ENCODE data around the gene SLC1A7. TPM values are rescaled to one million over a fixed set of nuclear protein-coding genes. Genes with fewer than 3 reads are reported as not detected.

The SLC1A7 gene
- total and polyA plus RNA-seq, 2 experiments from 2014 or later = not detected

DNA sequence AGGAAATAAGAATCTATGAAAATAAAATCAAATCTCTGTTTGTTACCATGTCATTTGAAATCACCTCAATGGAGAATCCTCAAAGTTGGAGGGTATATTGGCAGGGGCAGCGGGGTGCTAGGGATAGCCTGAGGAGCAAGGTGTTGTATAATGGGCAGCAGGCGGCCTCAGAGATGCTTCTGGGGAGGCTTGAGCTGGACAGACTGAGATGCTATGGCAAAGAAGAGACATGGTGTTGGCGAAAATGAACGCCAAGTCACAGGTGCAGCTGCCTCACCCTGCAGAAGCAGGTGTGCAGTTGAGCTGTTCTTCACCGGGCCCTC lies 3.1 kb upstream of the SLC1A7 start (continued):
- TF ChIP-seq REST (IDR thresholded peaks at IDR 0.05; ENCODE audit: unreplicated experiment) (no peak), ZNF462 (CRISPR knock-in tag; IDR thresholded peaks at IDR 0.05) (no peak), EZH2phosphoT487 (IDR thresholded peaks at IDR 0.05; ENCODE audit: unreplicated experiment) (no peak), ZNF331 (CRISPR knock-in tag; IDR thresholded peaks at IDR 0.05; ENCODE audit: low read depth) (no peak), POLR2AphosphoS5 (IDR thresholded peaks at IDR 0.05; ENCODE audit: low read depth) (no peak)

- no peak overlapping the region for H3K4me3 Mint-ChIP-seq
- no peaks in the 10 kb centered on the region for H3K9me3 Mint-ChIP-seq
- H3K79me2 ChIP-seq (replicated peaks; ENCODE audit: insufficient read depth) = no peaks in the 10 kb centered on the region
- no peaks in the 10 kb centered on the region for H3K9me2 ChIP-seq (ENCODE audit: insufficient read depth)
- H3K4me2 ChIP-seq = no peak overlapping the region
- H3K4me1 ChIP-seq (ENCODE audit: insufficient read depth) = no peaks in the 10 kb centered on the region
- no peak overlapping the region for H3K27ac ChIP-seq (ENCODE audit: low read depth)
- no peaks in the 10 kb centered on the region for H3K36me3 Mint-ChIP-seq (ENCODE audit: low read depth)
- H3K27me3 Mint-ChIP-seq (ENCODE audit: insufficient read depth, low read depth, poor library complexity) = peaks cover 9% of the 10 kb centered on the region
- H4K20me1 ChIP-seq (replicated peaks; ENCODE audit: insufficient read depth) = no peaks in the 10 kb centered on the region
- no peak overlapping the region for H3K27ac Mint-ChIP-seq
- H3F3A ChIP-seq (replicated peaks; ENCODE audit: low read depth) = no peaks in the 10 kb centered on the region
- H3K4me1 Mint-ChIP-seq = peaks cover 4% of the 10 kb centered on the region; the same call in 2 of the 3 replicates
- no peak for DNase-seq (ENCODE audit: low spot score)
- H3K27me3 ChIP-seq (ENCODE audit: insufficient read depth) = no peaks in the 10 kb centered on the region
- no peaks in the 10 kb centered on the region for H3K36me3 ChIP-seq (ENCODE audit: insufficient read depth)
- peak overlapping the region; percentile 38; the same call in 1 of the 2 replicates for H2AFZ ChIP-seq
- H3K4me3 ChIP-seq = no peak overlapping the region
- ATAC-seq = no peak
- TF ChIP-seq EZH2phosphoT487 (IDR thresholded peaks at IDR 0.05; ENCODE audit: unreplicated experiment) (no peak), REST (IDR thresholded peaks at IDR 0.05; ENCODE audit: unreplicated experiment) (no peak), STAT1 (IDR thresholded peaks at IDR 0.05; ENCODE audit: unreplicated experiment) (no peak), POLR2AphosphoS5 (IDR thresholded peaks at IDR 0.05; ENCODE audit: low read depth) (no peak), CREB1 (CRISPR knock-in tag; IDR thresholded peaks at IDR 0.05; ENCODE audit: low read depth) (no peak), ZNF331 (CRISPR knock-in tag; IDR thresholded peaks at IDR 0.05; ENCODE audit: low read depth) (no peak), JUNB (IDR thresholded peaks at IDR 0.05; ENCODE audit: unreplicated experiment) (no peak), ETS1 (IDR thresholded peaks at IDR 0.05) (no peak)
Observed at GRCh38 chr1:53145051-53145600, 2.7 kb upstream of the SLC1A7 start.
